Colonic mucosa (tissue), 4 donors: Measurements from ENCODE around the gene ATP6AP1. TPM values are rescaled to one million over a fixed set of nuclear protein-coding genes. Genes with fewer than 3 reads are reported as not detected.

Experiments
- DNase-seq: peaks from one replicate; pipeline ENCODE4 v3.0.0-alpha.2; 2020
- H3K27ac ChIP-seq: fragments of 200-600 bp; one replicate; pipeline ENCODE4 v1.8.0; 2021
- H3K27me3 ChIP-seq: fragments of 200-600 bp; one replicate; pipeline ENCODE4 v1.8.0; 2021
- H3K36me3 ChIP-seq: fragments of 200-600 bp; one replicate; pipeline ENCODE4 v1.8.0; 2021
- H3K4me1 ChIP-seq: fragments of 200-600 bp; one replicate; pipeline ENCODE4 v1.8.0; 2021; ENCODE audit warnings: mild to moderate bottlenecking
- H3K4me3 ChIP-seq: fragments of 200-600 bp; one replicate; pipeline ENCODE4 v1.8.0; 2021
- H3K9ac ChIP-seq, 2 donors: one replicate each; pipeline ENCODE4 v1.7.0; 2013; ENCODE audit warnings: control low read depth in 2 of 2, low read depth in 2 of 2, low read length in 2 of 2
- H3K9me3 ChIP-seq: fragments of 200-600 bp; one replicate; pipeline ENCODE4 v1.8.0; 2021
- CTCF ChIP-seq: fragments of 200-600 bp; IDR thresholded peaks from one replicate; pipeline ENCODE4 v1.8.0; 2022; ENCODE audit warnings: antibody characterized with exemption, mild to moderate bottlenecking
- intact Hi-C: fragments of 100-400 bp; cut with DNase I; formaldehyde crosslinking; loops from one replicate; pipeline ENCODE4 v1.14.1; 2022
- total RNA-seq, 2 donors: library from RNA; stranded (reverse); fragmentation: NEBNext Ultra II Directional in 1 of 2; extraction: Animal tissue kit (Norgen Biotek cat#: 25700) in 1 of 2; gene quantifications; one replicate each; pipeline ENCODE4 v1.2.1, GENCODE V29; 2021
- donor health status: healthy.
- donor health status: DM: no; HTN: no; CAD: no.
- donor health status: DM: no; HTN: no; CAD: no.

The ATP6AP1 gene
- total RNA-seq, 2 donors from 2014 or later = 86.3 to 96.9 TPM

GRCh38 chrX:154452823-154453222 lies 24.3 kb downstream of the ATP6AP1 start:
- no peak overlapping the region for H3K9ac ChIP-seq
- no peak for DNase-seq
- no peaks in the 10 kb centered on the region for H3K9me3 ChIP-seq
- no peak overlapping the region for H3K27ac ChIP-seq
- no peak for TF ChIP-seq CTCF
- peaks cover 9% of the 10 kb centered on the region for H3K36me3 ChIP-seq
- intact Hi-C loops = no loop called here
- no peak overlapping the region for H3K4me3 ChIP-seq
- no peaks in the 10 kb centered on the region for H3K4me1 ChIP-seq
- peaks cover 6% of the 10 kb centered on the region for H3K27me3 ChIP-seq

GRCh38 chrX:154457491-154458115 lies 29.1 kb downstream of the ATP6AP1 start:
- H3K4me1 ChIP-seq = no peaks in the 10 kb centered on the region
- TF ChIP-seq CTCF = no peak
- no peaks in the 10 kb centered on the region for H3K9me3 ChIP-seq
- intact Hi-C loops = no loop called here
- peak overlapping the region in 1 of 2 donors; percentile 43 for H3K9ac ChIP-seq
- H3K36me3 ChIP-seq = no peaks in the 10 kb centered on the region
- H3K27me3 ChIP-seq = peaks cover 6% of the 10 kb centered on the region
- H3K27ac ChIP-seq = no peak overlapping the region
- peak overlapping the region; percentile 38 for H3K4me3 ChIP-seq
- DNase-seq = peak; percentile 45

- no peak for TF ChIP-seq CTCF
- intact Hi-C loops = no loop called here
- Histone ChIP-seq H3K27me3 (peaks cover 6% of the 10 kb centered on the region), H3K4me1 (no peaks in the 10 kb centered on the region), H3K36me3 (no peaks in the 10 kb centered on the region), H3K27ac (peak within 1 kb of the TSS; percentile 55), H3K4me3 (peak within 1 kb of the TSS; percentile 66), H3K9me3 (no peaks in the 10 kb centered on the region), H3K9ac (peak within 1 kb of the TSS; percentile 60 to 79)
- no peak for DNase-seq
These were observed 29.9 kb downstream of the ATP6AP1 start, which contains the start of gene PLXNA3 for GRCh38 chrX:154458116-154458953. Gene PLXNA3 (plus strand): TSS chrX:154458281. CDS start chrX:154460184, 1,903 bp downstream.

GRCh38 chrX:154458954-154459778 lies 30.7 kb downstream of the ATP6AP1 start:
- Histone ChIP-seq H3K36me3 (no peaks in the 10 kb centered on the region), H3K4me3 (peak overlapping the region; percentile 66), H3K9me3 (no peaks in the 10 kb centered on the region), H3K9ac (peak overlapping the region; percentile 60 to 79), H3K4me1 (no peaks in the 10 kb centered on the region), H3K27ac (peak overlapping the region; percentile 55), H3K27me3 (peaks cover 6% of the 10 kb centered on the region)
- peak; percentile 53 for DNase-seq
- intact Hi-C loops = no loop called here
- TF ChIP-seq CTCF = no peak

GRCh38 chrX:154459832-154460231 lies 31.4 kb downstream of the ATP6AP1 start:
- Histone ChIP-seq H3K4me3 (peak overlapping the region; percentile 66), H3K27me3 (peaks cover 6% of the 10 kb centered on the region), H3K36me3 (no peaks in the 10 kb centered on the region), H3K9me3 (no peaks in the 10 kb centered on the region), H3K4me1 (no peaks in the 10 kb centered on the region), H3K27ac (no peak overlapping the region), H3K9ac (no peak overlapping the region)
- DNase-seq = no peak
- no peak for TF ChIP-seq CTCF
- intact Hi-C loops = no loop called here
